ENCODE measurements around the gene GRAPL.
"Not testable (repeated sequence)": the region's sequence is repeated elsewhere in the genome, so short reads cannot be mapped to it uniquely, and the experiment has no call there.

Gene GRAPL

DNA sequence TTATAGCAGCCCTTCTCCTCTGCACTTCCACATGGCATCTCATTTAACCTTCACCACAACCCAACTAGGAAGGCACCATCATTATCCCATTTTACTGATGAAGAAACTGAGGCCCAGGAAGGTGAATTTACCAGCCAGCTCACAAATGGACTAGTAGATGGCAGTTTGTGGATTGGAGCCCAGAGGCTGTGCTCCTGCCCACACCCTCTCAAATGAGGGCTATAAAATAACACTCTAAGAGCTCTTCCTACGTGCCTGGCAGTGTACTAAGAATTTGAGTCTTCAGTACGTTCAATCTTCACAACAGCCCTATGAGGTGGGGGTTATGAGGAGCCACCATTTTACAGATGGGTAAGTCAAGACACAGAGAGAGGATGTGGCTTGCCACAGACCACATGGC lies 31.5 kb downstream of the GRAPL start:
- not testable (repeated sequence) for H3K27ac Mint-ChIP-seq, H3K27me3 Mint-ChIP-seq, H3K4me1 Mint-ChIP-seq, ATAC-seq, H3K4me3 Mint-ChIP-seq, H3K9me3 Mint-ChIP-seq, DNase-seq

DNA sequence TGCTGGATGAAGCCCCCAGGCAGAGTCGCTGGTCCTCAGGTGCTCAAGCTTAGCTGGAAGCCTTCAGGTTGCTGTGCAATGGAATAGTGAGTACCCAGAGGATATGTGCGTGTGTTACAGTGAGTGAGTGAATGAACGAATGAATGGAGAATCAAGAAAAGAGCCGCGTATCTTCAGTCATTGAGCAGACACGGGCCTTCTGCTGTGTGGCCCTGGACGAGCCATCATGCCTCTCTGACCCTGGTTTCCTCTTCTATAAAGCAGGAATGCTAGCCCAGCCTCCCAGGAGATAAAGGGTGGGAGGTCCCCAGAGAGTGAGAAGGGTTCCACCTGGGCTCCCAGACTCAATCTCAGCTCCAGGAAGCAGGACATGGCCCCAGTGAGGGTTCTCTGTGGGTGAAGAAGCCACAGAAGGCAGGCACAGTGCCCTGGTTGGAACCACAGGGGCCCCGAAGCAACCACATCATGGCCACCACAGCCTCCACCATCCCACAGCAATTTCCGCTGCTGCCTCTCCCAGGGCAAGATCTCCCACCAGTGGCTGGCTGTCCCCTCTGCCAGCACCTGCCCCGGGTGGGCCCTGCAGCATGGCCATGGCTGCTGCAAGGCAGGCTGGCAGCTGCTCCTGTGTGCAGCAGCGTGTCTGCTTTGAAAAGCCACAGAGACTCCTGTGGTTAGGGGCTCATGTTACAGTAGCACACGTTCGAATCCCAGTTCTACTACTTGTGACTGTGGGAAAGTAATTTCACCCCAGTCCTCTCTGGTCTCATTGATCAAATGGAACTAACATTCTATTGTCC lies 34.1 kb downstream of the GRAPL start:
- ATAC-seq, result peak; percentile 86
- not testable (repeated sequence) for DNase-seq, H3K4me3 Mint-ChIP-seq, H3K27me3 Mint-ChIP-seq, H3K27ac Mint-ChIP-seq, H3K4me1 Mint-ChIP-seq, H3K9me3 Mint-ChIP-seq

DNA sequence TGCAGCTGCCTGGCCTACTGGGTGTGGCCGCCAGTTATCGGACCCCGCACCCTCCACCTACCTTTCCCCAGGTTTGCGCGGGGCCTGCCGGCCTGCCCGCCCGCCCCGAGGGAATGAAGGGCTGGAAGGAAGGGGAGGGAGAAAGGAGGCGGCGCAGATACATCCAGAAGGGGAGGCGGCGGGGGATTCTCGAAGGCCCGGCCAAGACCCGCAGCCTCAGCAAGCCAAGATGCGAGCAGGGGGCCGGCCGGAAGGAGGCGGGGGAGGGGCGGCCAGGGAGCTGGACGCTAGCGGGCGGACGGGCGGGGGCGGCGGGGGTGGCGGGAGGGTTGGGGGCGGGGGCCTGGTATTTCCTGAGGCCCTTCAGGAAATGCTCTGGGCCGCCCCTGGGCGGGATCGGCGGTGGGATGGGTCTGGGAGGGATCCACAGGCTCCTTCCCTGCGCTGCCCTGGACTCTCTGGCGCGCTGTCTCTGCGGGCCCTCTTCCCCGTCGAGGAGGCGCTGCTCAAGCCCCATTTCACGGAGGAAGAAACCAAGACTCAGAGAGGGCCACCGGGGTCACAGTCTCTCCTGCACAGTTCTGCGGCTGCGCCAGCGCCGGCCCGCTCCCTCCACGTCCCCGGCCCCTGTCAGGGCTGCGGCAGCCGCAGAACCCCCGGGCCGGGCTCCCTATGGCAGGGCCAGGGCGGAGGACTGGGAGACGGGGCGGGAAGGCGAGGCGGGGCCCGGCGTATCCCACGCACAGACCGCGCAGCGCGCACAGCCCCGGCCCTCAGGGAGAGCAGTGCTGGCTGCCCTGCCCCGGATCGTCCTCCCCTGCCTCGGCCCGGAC lies 35.2 kb downstream of the GRAPL start:
- H3K27ac Mint-ChIP-seq, H3K9me3 Mint-ChIP-seq, H3K27me3 Mint-ChIP-seq, DNase-seq, H3K4me1 Mint-ChIP-seq, H3K4me3 Mint-ChIP-seq: not testable (repeated sequence)
- ATAC-seq, result peak; percentile 47

DNA sequence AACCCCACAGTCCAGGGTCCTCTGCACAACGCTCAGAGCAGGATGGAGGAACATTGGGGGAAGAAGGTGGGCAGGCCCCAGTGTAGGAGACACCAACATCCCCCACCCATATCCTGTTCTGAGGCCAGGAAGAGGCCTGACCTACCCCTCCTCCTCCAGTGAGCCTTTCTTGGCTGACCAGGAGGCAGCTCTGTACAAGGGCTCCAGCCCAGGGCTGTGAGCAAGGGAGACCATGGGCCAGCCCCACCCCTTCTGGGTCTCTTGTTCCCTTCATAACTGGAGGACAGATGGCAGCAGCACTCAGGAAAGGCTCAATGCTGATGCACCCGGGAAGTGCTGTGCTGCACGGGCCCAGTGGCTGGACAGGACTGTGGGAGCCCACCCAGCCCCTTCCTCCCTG lies 47.0 kb downstream of the GRAPL start:
- DNase-seq, H3K27ac Mint-ChIP-seq, H3K9me3 Mint-ChIP-seq, H3K27me3 Mint-ChIP-seq, H3K4me3 Mint-ChIP-seq, ATAC-seq, H3K4me1 Mint-ChIP-seq: not testable (repeated sequence)

DNA sequence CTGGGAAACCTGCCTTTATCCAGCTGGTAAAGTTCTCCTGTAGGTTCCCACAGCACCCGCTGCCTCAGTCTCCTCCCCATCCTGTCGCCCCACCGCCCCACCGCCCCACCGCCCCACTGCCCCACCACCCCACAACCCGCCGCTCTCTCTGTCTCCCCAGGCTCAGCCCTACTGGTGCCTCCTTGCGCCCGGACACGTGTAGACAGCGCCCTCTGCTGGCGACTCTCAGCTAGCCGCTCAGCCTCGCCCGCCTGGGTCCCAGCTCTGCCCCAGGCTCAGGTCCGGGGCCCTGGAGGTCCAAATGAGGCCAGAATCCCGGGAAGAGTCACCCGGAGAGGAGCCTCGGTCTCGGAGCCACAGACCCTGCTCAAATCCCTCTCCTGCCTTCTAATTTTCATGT lies 48.0 kb downstream of the GRAPL start:
- not testable (repeated sequence) for H3K9me3 Mint-ChIP-seq, H3K4me1 Mint-ChIP-seq, H3K4me3 Mint-ChIP-seq, H3K27me3 Mint-ChIP-seq, DNase-seq, H3K27ac Mint-ChIP-seq
- ATAC-seq, result peak; percentile 98

DNA sequence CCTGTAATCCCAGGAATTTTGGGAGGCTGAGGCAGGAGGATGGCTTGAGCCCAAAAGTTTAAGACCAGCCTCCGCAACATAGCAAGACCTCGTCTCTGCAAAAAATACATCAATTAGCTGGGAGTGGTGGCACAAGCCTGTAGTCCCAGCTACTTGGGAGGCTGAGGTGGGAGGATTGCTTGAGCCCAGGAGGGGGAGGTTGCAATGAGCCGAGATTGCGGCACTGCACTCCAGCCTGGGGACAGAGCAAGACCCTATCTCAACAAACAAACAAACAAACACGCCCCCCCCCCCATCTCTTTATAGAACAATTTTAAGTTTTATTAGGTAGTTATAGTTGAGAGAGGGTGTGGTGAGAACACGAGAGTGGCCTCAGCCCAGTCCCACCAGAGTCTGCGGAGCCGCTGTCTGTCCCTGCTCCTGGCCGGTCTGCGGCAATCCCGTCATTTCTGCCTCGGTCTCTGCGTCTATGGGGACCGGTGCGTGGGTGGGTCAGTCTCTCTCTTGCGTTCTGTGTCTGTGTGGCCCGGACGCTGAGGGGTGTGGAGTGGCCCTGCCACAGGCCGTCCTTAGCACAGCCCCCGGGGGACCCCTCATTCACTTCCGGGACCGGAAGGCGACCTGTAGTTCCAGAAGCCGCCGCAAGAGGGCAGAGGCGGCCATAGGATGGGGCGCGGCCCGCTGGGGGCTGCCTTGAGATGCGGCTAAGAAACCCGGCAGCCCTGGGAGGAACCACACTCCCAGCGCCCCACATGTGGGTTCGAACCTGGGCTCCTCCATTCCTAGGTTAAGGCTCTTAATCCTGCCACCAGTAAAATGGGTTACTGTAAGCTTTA lies 53.9 kb downstream of the GRAPL start:
- H3K4me1 Mint-ChIP-seq, H3K27ac Mint-ChIP-seq, H3K4me3 Mint-ChIP-seq, H3K9me3 Mint-ChIP-seq, DNase-seq, H3K27me3 Mint-ChIP-seq: not testable (repeated sequence)
- ATAC-seq, result peak; percentile 97

DNA sequence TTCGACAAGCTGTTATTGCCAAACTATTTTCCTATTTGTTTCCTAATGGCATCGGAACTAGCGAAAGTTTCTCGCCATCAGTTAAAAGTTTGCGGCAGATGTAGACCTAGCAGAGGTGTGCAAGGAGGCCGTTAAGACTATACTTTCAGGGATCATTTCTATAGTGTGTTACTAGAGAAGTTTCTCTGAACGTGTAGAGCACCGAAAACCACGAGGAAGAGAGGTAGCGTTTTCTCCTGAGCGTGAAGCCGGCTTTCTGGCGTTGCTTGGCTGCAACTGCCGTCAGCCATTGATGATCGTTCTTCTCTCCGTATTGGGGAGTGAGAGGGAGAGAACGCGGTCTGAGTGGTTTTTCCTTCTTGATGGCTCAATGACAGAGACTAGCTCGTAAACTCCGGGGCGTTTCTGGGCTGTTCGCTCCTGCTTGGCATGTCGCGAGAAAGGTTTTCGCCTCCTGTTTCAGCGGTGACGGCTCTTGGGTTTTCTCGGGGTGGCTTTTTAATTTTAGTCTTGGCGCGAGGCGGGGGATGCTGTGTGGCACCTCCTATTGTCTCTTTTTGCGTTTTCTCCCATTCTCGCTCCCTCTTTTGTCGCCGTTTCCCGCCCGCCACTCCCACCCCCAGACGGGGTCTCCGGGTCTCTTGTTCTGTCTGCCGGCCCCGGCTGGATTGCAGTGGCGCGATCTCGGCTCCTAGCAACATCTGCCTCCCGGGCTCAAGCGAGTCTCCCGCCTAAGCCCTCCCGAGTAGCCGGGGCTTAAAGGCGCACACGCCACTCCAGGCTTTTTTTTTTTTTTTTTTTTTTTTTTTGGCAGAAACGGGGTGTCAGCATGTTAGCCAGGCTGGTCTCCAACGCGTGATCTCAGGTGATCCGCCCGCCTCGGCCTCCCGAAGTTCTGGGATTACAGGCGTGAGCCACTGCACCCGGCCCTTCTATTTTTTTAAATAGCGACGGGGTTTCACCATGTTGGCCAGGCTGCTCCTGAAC lies 60.8 kb downstream of the GRAPL start:
- not testable (repeated sequence) for H3K27ac Mint-ChIP-seq, H3K4me1 Mint-ChIP-seq, H3K9me3 Mint-ChIP-seq, H3K27me3 Mint-ChIP-seq, H3K4me3 Mint-ChIP-seq
- DNase-seq (peak in 1 of 2 donors; percentile 97), ATAC-seq (peak; percentile 71)

DNA sequence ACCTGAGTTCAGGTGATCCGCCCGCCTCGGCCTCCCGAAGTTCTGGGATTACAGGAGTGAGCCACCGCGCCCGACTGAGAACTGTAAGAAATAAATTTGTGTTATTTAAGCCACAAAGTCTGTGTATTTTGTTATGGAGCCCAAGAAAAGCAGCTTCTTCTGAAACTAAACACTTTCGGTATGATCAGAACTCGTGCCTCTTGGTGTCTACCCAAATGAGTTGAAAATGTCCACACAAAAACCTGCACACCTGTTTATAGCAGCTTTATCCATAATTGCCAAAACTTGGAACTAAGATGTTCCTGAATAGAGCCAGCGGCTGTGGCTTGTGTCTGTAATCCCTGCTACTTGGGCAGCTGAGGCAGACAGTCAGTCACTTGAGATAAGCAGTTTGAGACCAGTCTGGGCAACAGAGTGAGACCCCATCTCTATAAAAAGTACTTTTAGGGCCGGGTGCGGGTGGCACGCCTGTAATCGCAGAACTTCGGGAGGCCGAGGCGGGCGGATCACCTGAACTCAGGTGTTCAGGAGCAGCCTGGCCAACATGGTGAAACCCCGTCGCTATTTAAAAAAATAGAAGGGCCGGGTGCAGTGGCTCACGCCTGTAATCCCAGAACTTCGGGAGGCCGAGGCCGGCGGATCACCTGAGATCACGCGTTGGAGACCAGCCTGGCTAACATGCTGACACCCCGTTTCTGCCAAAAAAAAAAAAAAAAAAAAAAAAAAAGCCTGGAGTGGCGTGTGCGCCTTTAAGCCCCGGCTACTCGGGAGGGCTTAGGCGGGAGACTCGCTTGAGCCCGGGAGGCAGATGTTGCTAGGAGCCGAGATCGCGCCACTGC lies 61.7 kb downstream of the GRAPL start:
- not testable (repeated sequence) for H3K4me3 Mint-ChIP-seq, H3K27ac Mint-ChIP-seq, DNase-seq, H3K9me3 Mint-ChIP-seq, H3K27me3 Mint-ChIP-seq, H3K4me1 Mint-ChIP-seq
- peak; percentile 82 for ATAC-seq

DNA sequence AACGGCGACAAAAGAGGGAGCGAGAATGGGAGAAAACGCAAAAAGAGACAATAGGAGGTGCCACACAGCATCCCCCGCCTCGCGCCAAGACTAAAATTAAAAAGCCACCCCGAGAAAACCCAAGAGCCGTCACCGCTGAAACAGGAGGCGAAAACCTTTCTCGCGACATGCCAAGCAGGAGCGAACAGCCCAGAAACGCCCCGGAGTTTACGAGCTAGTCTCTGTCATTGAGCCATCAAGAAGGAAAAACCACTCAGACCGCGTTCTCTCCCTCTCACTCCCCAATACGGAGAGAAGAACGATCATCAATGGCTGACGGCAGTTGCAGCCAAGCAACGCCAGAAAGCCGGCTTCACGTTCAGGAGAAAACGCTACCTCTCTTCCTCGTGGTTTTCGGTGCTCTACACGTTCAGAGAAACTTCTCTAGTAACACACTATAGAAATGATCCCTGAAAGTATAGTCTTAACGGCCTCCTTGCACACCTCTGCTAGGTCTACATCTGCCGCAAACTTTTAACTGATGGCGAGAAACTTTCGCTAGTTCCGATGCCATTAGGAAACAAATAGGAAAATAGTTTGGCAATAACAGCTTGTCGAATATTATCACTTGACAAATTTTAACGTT lies 62.5 kb downstream of the GRAPL start:
- H3K27ac Mint-ChIP-seq, H3K27me3 Mint-ChIP-seq, H3K4me3 Mint-ChIP-seq, H3K4me1 Mint-ChIP-seq, DNase-seq, H3K9me3 Mint-ChIP-seq: not testable (repeated sequence)
- ATAC-seq, result peak; percentile 6

DNA sequence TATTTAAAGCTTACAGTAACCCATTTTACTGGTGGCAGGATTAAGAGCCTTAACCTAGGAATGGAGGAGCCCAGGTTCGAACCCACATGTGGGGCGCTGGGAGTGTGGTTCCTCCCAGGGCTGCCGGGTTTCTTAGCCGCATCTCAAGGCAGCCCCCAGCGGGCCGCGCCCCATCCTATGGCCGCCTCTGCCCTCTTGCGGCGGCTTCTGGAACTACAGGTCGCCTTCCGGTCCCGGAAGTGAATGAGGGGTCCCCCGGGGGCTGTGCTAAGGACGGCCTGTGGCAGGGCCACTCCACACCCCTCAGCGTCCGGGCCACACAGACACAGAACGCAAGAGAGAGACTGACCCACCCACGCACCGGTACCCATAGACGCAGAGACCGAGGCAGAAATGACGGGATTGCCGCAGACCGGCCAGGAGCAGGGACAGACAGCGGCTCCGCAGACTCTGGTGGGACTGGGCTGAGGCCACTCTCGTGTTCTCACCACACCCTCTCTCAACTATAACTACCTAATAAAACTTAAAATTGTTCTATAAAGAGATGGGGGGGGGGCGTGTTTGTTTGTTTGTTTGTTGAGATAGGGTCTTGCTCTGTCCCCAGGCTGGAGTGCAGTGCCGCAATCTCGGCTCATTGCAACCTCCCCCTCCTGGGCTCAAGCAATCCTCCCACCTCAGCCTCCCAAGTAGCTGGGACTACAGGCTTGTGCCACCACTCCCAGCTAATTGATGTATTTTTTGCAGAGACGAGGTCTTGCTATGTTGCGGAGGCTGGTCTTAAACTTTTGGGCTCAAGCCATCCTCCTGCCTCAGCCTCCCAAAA lies 69.2 kb downstream of the GRAPL start:
- not testable (repeated sequence) for H3K9me3 Mint-ChIP-seq, H3K27ac Mint-ChIP-seq, H3K4me3 Mint-ChIP-seq, H3K27me3 Mint-ChIP-seq, H3K4me1 Mint-ChIP-seq
- peak; percentile 98 for ATAC-seq
- DNase-seq, result peak in 1 of 2 donors; percentile 52

DNA sequence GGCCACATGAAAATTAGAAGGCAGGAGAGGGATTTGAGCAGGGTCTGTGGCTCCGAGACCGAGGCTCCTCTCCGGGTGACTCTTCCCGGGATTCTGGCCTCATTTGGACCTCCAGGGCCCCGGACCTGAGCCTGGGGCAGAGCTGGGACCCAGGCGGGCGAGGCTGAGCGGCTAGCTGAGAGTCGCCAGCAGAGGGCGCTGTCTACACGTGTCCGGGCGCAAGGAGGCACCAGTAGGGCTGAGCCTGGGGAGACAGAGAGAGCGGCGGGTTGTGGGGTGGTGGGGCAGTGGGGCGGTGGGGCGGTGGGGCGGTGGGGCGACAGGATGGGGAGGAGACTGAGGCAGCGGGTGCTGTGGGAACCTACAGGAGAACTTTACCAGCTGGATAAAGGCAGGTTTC lies 75.1 kb downstream of the GRAPL start:
- H3K27ac Mint-ChIP-seq, H3K4me1 Mint-ChIP-seq: not testable (repeated sequence)

DNA sequence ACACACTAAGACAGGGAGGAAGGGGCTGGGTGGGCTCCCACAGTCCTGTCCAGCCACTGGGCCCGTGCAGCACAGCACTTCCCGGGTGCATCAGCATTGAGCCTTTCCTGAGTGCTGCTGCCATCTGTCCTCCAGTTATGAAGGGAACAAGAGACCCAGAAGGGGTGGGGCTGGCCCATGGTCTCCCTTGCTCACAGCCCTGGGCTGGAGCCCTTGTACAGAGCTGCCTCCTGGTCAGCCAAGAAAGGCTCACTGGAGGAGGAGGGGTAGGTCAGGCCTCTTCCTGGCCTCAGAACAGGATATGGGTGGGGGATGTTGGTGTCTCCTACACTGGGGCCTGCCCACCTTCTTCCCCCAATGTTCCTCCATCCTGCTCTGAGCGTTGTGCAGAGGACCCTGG lies 76.0 kb downstream of the GRAPL start:
- H3K4me1 Mint-ChIP-seq, H3K4me3 Mint-ChIP-seq, ATAC-seq, H3K9me3 Mint-ChIP-seq, H3K27ac Mint-ChIP-seq, H3K27me3 Mint-ChIP-seq, DNase-seq: not testable (repeated sequence)

More for the DNA sequence above, 75.1 kb downstream of the GRAPL start:
- H3K27me3 Mint-ChIP-seq, DNase-seq, H3K4me3 Mint-ChIP-seq, H3K9me3 Mint-ChIP-seq: not testable (repeated sequence)
- peak; percentile 98 for ATAC-seq

Measured in stimulated activated naive CD8-positive, alpha-beta T cell treated with anti-CD3 and anti-CD28 coated beads, Interleukin-15, amount 100 ng/mL, for 72 hours (primary cell).